Neural cell (in vitro differentiated cells): ENCODE results near the gene PREX1. TPM values are rescaled to one million over a fixed set of nuclear protein-coding genes. Genes with fewer than 3 reads are reported as not detected.

Experiments used
- H2AFZ ChIP-seq: fragments of 200-600, 300-800 bp; sonication (generic), shearing (Covaris generic); 2 replicates; pipeline ENCODE4 v1.6.0; 2014; ENCODE audit warnings: low read depth, mild to moderate bottlenecking, antibody characterized with exemption, low read length, moderate library complexity
- H3F3A ChIP-seq: fragments of 200-600 bp; shearing (Covaris generic); 2 replicates; pipeline ENCODE4 v1.6.1; 2016; ENCODE audit warnings: mild to moderate bottlenecking, moderate library complexity, mixed read lengths, antibody characterized with exemption, low read length; ENCODE audit not compliant: insufficient read depth, poor library complexity, severe bottlenecking
- H3K27ac ChIP-seq: fragments of 200-600, 300-800 bp; sonication (generic), shearing (Covaris generic); 2 replicates; pipeline ENCODE4 v1.5.1; 2014; ENCODE audit warnings: mild to moderate bottlenecking, low read length, moderate library complexity
- H3K27me3 ChIP-seq: fragments of 300-800, 200-600 bp; sonication (generic), shearing (Covaris generic); 2 replicates; pipeline ENCODE4 v1.6.0; 2014; ENCODE audit warnings: mild to moderate bottlenecking, low read depth, low read length, moderate library complexity; ENCODE audit not compliant: insufficient read depth
- H3K36me3 ChIP-seq: fragments of 300-800, 200-600 bp; sonication (generic), shearing (Covaris generic); 2 replicates; pipeline ENCODE4 v1.5.1; 2014; ENCODE audit warnings: mild to moderate bottlenecking, antibody characterized with exemption, low read length, moderate library complexity; ENCODE audit not compliant: insufficient read depth
- H3K4me2 ChIP-seq: fragments of 300-800, 200-600 bp; sonication (generic), shearing (Covaris generic); 2 replicates; pipeline ENCODE4 v1.6.0; 2014; ENCODE audit warnings: mild to moderate bottlenecking, low read length
- H3K4me3 ChIP-seq: fragments of 300-800, 200-600 bp; sonication (generic), shearing (Covaris generic); 2 replicates; pipeline ENCODE4 v1.5.1; 2014; ENCODE audit warnings: mild to moderate bottlenecking, low read length, moderate library complexity
- H3K79me2 ChIP-seq: fragments of 200-600 bp; shearing (Covaris generic); replicated peaks from 2 replicates; pipeline ENCODE4 v1.6.0; 2014; ENCODE audit warnings: mild to moderate bottlenecking, low read length, moderate library complexity; ENCODE audit not compliant: insufficient read depth
- H3K9ac ChIP-seq: fragments of 300-800, 200-600 bp; sonication (generic), shearing (Covaris generic); 2 replicates; pipeline ENCODE4 v1.6.1; 2016; ENCODE audit warnings: mild to moderate bottlenecking, low read length, mixed read lengths
- H3K9me2 ChIP-seq: fragments of 200-600 bp; shearing (Covaris generic); 2 replicates; pipeline ENCODE4 v1.6.1; 2016; ENCODE audit warnings: mild to moderate bottlenecking, low read length, mixed read lengths; ENCODE audit not compliant: insufficient read depth
- H3K9me3 ChIP-seq: fragments of 200-600, 300-800 bp; sonication (generic), shearing (Covaris generic); 2 replicates; pipeline ENCODE4 v1.6.1; 2016; ENCODE audit warnings: mild to moderate bottlenecking, mixed run types, low read length, moderate library complexity, mixed read lengths
- H4K20me1 ChIP-seq: fragments of 200-600 bp; shearing (Covaris generic); 2 replicates; pipeline ENCODE4 v1.6.1; 2016; ENCODE audit warnings: mild to moderate bottlenecking, mixed run types; ENCODE audit not compliant: insufficient read depth
- EP300 ChIP-seq: fragments of 450-650 bp; conservative IDR thresholded peaks from 2 replicates; pipeline ENCODE4 v1.6.1; 2014; ENCODE audit warnings: antibody characterized with exemption, mild to moderate bottlenecking, moderate library complexity; ENCODE audit not compliant: poor library complexity, severe bottlenecking
- EZH2 ChIP-seq: fragments of 200-600, 300-800 bp; shearing (Covaris generic), sonication (generic); IDR thresholded peaks from 2 replicates; pipeline ENCODE4 v1.6.1; 2014; ENCODE audit warnings: antibody characterized with exemption, low read length, borderline replicate concordance, mild to moderate bottlenecking; ENCODE audit not compliant: insufficient read depth, poor library complexity, severe bottlenecking
- MXI1 ChIP-seq: fragments of 450-650 bp; conservative IDR thresholded peaks from 2 replicates; pipeline ENCODE4 v1.6.1; 2014; ENCODE audit warnings: antibody characterized with exemption, mild to moderate bottlenecking; ENCODE audit not compliant: poor library complexity, severe bottlenecking
- POLR2AphosphoS5 ChIP-seq: IDR thresholded peaks from 2 replicates; pipeline ENCODE4 v1.6.1; 2012
- RAD21 ChIP-seq: fragments of 450-650 bp; conservative IDR thresholded peaks from 2 replicates; pipeline ENCODE4 v1.6.1; 2014; ENCODE audit warnings: antibody characterized with exemption, mild to moderate bottlenecking, moderate library complexity
- SMC3 ChIP-seq: fragments of 450-650 bp; conservative IDR thresholded peaks from 2 replicates; pipeline ENCODE4 v1.6.1; 2014; ENCODE audit warnings: antibody characterized with exemption, mild to moderate bottlenecking, moderate library complexity; ENCODE audit not compliant: poor library complexity
- TAF1 ChIP-seq: IDR thresholded peaks from 2 replicates; pipeline ENCODE4 v1.6.1; 2012; ENCODE audit warnings: low read depth
- polyA plus RNA-seq: library from polyadenylated mRNA; depleted of rRNA; stranded (reverse); fragments of >200 nt; gene quantifications from 2 replicates; pipeline ENCODE4 v1.2.3, GENCODE V29; 2014
- TF ChIP-seq, protein P1 (sequence below): IDR thresholded peaks from 2 replicates; pipeline ENCODE4 v1.6.1; 2012; ENCODE audit warnings: borderline replicate concordance
- TF ChIP-seq, protein P2 (sequence below): fragments of 450-650 bp; IDR thresholded peaks from 2 replicates; pipeline ENCODE4 v1.5.1; 2014; ENCODE audit warnings: antibody characterized with exemption, mild to moderate bottlenecking, moderate library complexity; ENCODE audit not compliant: poor library complexity, severe bottlenecking

PREX1 gene
- polyA plus RNA-seq, 1 donor from 2014 or later = 0.06 TPM

DNA sequence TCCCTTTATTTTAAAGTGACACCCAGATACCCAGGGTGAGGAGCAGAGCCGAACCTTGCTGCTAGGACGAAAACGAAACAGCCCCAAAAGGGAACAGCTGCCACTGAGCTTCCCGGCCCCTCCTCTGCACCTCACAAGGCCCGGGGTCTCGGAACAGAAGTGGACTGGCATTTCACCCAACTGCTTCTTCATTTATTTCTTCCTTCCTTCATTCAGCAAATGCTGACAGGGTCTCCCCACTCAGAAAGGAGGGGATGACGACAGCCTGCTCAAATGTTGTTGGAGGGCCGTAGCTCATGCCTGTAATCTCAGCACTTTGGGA is 220.3 kb downstream of the PREX1 start:
- no peak overlapping the region for H3K4me3 ChIP-seq
- no peak overlapping the region for H3K27ac ChIP-seq
- H3K79me2 ChIP-seq = no peaks in the 10 kb centered on the region
- H3F3A ChIP-seq = no peaks in the 10 kb centered on the region
- no peaks in the 10 kb centered on the region for H3K27me3 ChIP-seq
- H3K36me3 ChIP-seq = no peaks in the 10 kb centered on the region
- no peak overlapping the region for H3K9ac ChIP-seq
- H3K4me2 ChIP-seq = no peak overlapping the region
- no peak for TF ChIP-seq EZH2
- TF ChIP-seq RAD21 = no peak
- TF ChIP-seq EP300 = no peak
- TF ChIP-seq TAF1 = no peak
- no peaks in the 10 kb centered on the region for H3K9me2 ChIP-seq
- H4K20me1 ChIP-seq = no peaks in the 10 kb centered on the region
- H3K9me3 ChIP-seq = no peaks in the 10 kb centered on the region
- no peak overlapping the region for H2AFZ ChIP-seq

- Histone ChIP-seq H2AFZ (no peak overlapping the region), H3K27ac (no peak overlapping the region), H3K27me3 (no peaks in the 10 kb centered on the region), H3K4me2 (no peak overlapping the region), H3K9me2 (no peaks in the 10 kb centered on the region), H3K4me3 (no peak overlapping the region), H3K9me3 (no peaks in the 10 kb centered on the region), H3F3A (no peaks in the 10 kb centered on the region), H3K36me3 (no peaks in the 10 kb centered on the region), H4K20me1 (no peaks in the 10 kb centered on the region), H3K9ac (no peak overlapping the region), H3K79me2 (no peaks in the 10 kb centered on the region)
- TF ChIP-seq SMC3 = no peak
- TF ChIP-seq RAD21 = no peak
- TF ChIP-seq MXI1 = no peak
- TF ChIP-seq, protein P1, sequence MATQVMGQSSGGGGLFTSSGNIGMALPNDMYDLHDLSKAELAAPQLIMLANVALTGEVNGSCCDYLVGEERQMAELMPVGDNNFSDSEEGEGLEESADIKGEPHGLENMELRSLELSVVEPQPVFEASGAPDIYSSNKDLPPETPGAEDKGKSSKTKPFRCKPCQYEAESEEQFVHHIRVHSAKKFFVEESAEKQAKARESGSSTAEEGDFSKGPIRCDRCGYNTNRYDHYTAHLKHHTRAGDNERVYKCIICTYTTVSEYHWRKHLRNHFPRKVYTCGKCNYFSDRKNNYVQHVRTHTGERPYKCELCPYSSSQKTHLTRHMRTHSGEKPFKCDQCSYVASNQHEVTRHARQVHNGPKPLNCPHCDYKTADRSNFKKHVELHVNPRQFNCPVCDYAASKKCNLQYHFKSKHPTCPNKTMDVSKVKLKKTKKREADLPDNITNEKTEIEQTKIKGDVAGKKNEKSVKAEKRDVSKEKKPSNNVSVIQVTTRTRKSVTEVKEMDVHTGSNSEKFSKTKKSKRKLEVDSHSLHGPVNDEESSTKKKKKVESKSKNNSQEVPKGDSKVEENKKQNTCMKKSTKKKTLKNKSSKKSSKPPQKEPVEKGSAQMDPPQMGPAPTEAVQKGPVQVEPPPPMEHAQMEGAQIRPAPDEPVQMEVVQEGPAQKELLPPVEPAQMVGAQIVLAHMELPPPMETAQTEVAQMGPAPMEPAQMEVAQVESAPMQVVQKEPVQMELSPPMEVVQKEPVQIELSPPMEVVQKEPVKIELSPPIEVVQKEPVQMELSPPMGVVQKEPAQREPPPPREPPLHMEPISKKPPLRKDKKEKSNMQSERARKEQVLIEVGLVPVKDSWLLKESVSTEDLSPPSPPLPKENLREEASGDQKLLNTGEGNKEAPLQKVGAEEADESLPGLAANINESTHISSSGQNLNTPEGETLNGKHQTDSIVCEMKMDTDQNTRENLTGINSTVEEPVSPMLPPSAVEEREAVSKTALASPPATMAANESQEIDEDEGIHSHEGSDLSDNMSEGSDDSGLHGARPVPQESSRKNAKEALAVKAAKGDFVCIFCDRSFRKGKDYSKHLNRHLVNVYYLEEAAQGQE = no peak
- no peak for TF ChIP-seq POLR2AphosphoS5
- no peak for TF ChIP-seq EP300
- TF ChIP-seq TAF1 = no peak
- TF ChIP-seq EZH2 = no peak
- TF ChIP-seq, protein P2, sequence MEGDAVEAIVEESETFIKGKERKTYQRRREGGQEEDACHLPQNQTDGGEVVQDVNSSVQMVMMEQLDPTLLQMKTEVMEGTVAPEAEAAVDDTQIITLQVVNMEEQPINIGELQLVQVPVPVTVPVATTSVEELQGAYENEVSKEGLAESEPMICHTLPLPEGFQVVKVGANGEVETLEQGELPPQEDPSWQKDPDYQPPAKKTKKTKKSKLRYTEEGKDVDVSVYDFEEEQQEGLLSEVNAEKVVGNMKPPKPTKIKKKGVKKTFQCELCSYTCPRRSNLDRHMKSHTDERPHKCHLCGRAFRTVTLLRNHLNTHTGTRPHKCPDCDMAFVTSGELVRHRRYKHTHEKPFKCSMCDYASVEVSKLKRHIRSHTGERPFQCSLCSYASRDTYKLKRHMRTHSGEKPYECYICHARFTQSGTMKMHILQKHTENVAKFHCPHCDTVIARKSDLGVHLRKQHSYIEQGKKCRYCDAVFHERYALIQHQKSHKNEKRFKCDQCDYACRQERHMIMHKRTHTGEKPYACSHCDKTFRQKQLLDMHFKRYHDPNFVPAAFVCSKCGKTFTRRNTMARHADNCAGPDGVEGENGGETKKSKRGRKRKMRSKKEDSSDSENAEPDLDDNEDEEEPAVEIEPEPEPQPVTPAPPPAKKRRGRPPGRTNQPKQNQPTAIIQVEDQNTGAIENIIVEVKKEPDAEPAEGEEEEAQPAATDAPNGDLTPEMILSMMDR = no peak
Observed at GRCh38 chr20:48606841-48607543, 220.8 kb downstream of the PREX1 start.
